Thyroid gland (tissue), 4 donors: ENCODE results near the gene PPFIA3. TPM values are rescaled to one million over a fixed set of nuclear protein-coding genes. Genes with fewer than 3 reads are reported as not detected.
A peak's percentile ranks its signal among the peaks of the same experiment; 100 is the strongest.

ENCODE experiments used
- DNase-seq, 2 donors: peaks; one replicate each; pipeline ENCODE4 v3.0.0-alpha.2; 2019
- H3K27ac ChIP-seq, 3 donors: fragments of 200-600 bp; sonication (generic); 1 replicate in 2 of 3; 2 replicates in 1 of 3; pipeline ENCODE4 v1.5.1; 2016 to 2019; ENCODE audit warnings: mild to moderate bottlenecking in 1 of 3, moderate library complexity in 1 of 3
- H3K27me3 ChIP-seq: fragments of 200-600 bp; sonication (generic); one replicate; pipeline ENCODE4 v1.5.1; 2019
- H3K36me3 ChIP-seq, 2 donors: fragments of 200-600 bp; sonication (generic); one replicate each; pipeline ENCODE4 v1.5.1; 2016 to 2019
- H3K4me1 ChIP-seq, 2 donors: fragments of 200-600 bp; sonication (generic); one replicate each; pipeline ENCODE4 v1.5.1; 2017 to 2019
- H3K4me3 ChIP-seq, 3 donors: fragments of 200-600 bp; sonication (generic); replicated peaks in 1 of 3; 1 replicate in 2 of 3; 2 replicates in 1 of 3; pipeline ENCODE4 v1.5.1; 2016; ENCODE audit warnings: mild to moderate bottlenecking in 1 of 3
- H3K9me3 ChIP-seq: fragments of 200-600 bp; sonication (generic); one replicate; pipeline ENCODE4 v1.5.1; 2017
- CTCF ChIP-seq, 6 experiments: fragments of 200-600 bp in 3 of 6; fragments of 450-650 bp in 3 of 6; sonication (generic) in 3 of 6; IDR thresholded peaks; one replicate each; pipeline ENCODE4 v1.5.1; 2016 to 2019; ENCODE audit warnings: antibody characterized with exemption in 6 of 6, mild to moderate bottlenecking in 2 of 6, inconsistent platforms in 1 of 6, moderate library complexity in 1 of 6
- POLR2A ChIP-seq, 2 donors: fragments of 450-650 bp; IDR thresholded peaks; one replicate each; pipeline ENCODE4 v1.6.1; 2017; ENCODE audit warnings: antibody characterized with exemption in 2 of 2, mild to moderate bottlenecking in 2 of 2, moderate library complexity in 1 of 2
- WGBS, 2 donors: methylation state at CpG; one replicate each; pipeline ENCODE4 v1.1.5; 2017; 5-methylcytosine and 5-hydroxymethylcytosine counted together
- intact Hi-C: fragments of 100-400 bp; cut with DNase I; formaldehyde crosslinking; loops from one replicate; pipeline ENCODE4 v1.15.1; 2023
- total RNA-seq, 4 donors: library from RNA; depleted of rRNA; stranded (reverse); fragments of >200 nt; gene quantifications; one replicate each; pipeline ENCODE4 v1.2.3, GENCODE V29; 2016

PPFIA3 gene
- total RNA-seq, 4 donors from 2014 or later, result 4.6 to 7.4 (median 5.3) TPM

GRCh38 chr19:49129238-49129583 is 9.9 kb downstream of the PPFIA3 start:
- H3K36me3 ChIP-seq, result no peaks in the 10 kb centered on the region
- H3K27me3 ChIP-seq, result no peaks in the 10 kb centered on the region
- no peak for DNase-seq
- 61 to 82% methylated on average over 16 of the region's 16 CpGs for WGBS, 2 donors
- no peak for TF ChIP-seq POLR2A (IDR thresholded peaks at IDR 0.05)
- no peak for TF ChIP-seq CTCF (IDR thresholded peaks at IDR 0.05)
- intact Hi-C loops, result no loop called here
- peaks cover 17 to 24% of the 10 kb centered on the region in 2 donors for H3K4me1 ChIP-seq
- H3K9me3 ChIP-seq, result no peaks in the 10 kb centered on the region
- no peak overlapping the region for H3K27ac ChIP-seq
- no peak overlapping the region for H3K4me3 ChIP-seq

GRCh38 chr19:49130325-49130724 is 11.0 kb downstream of the PPFIA3 start:
- no peak overlapping the region for H3K27ac ChIP-seq
- no peak for DNase-seq
- 91 to 94% methylated on average over 24 of the region's 24 CpGs for WGBS, 2 donors
- no peaks in the 10 kb centered on the region for H3K36me3 ChIP-seq
- no peak overlapping the region for H3K4me3 ChIP-seq
- TF ChIP-seq CTCF (IDR thresholded peaks at IDR 0.05), result no peak
- no peak for TF ChIP-seq POLR2A (IDR thresholded peaks at IDR 0.05)
- no peaks in the 10 kb centered on the region for H3K9me3 ChIP-seq
- intact Hi-C loops, result no loop called here
- peaks cover 17 to 27% of the 10 kb centered on the region in 2 donors for H3K4me1 ChIP-seq
- H3K27me3 ChIP-seq, result no peaks in the 10 kb centered on the region

- peaks cover 13 to 22% of the 10 kb centered on the region in 2 donors for H3K4me1 ChIP-seq
- H3K27me3 ChIP-seq, result no peaks in the 10 kb centered on the region
- intact Hi-C loops, result no loop called here
- no peak overlapping the region for H3K4me3 ChIP-seq
- H3K27ac ChIP-seq, result no peak overlapping the region
- no peaks in the 10 kb centered on the region for H3K9me3 ChIP-seq
- 29 to 31% methylated on average over 21 to 44 of the region's 49 CpGs for WGBS, 2 donors
- H3K36me3 ChIP-seq, result no peaks in the 10 kb centered on the region
- peak; percentile 42 to 59 for DNase-seq
- TF ChIP-seq CTCF (IDR thresholded peaks at IDR 0.05) (no peak), POLR2A (IDR thresholded peaks at IDR 0.05) (no peak)
These were observed 13.7 kb downstream of the PPFIA3 start for GRCh38 chr19:49132974-49133609.

- no peak overlapping the region for H3K27ac ChIP-seq
- WGBS, 2 donors, result 29 to 31% methylated on average over 34 to 40 of the region's 42 CpGs
- H3K27me3 ChIP-seq, result no peaks in the 10 kb centered on the region
- H3K4me3 ChIP-seq, result no peak overlapping the region
- intact Hi-C loops, result no loop called here
- DNase-seq, result peak; percentile 78 to 82
- no peaks in the 10 kb centered on the region for H3K36me3 ChIP-seq
- H3K4me1 ChIP-seq, result peaks cover 7 to 15% of the 10 kb centered on the region in 2 donors
- no peak for TF ChIP-seq POLR2A (IDR thresholded peaks at IDR 0.05)
- TF ChIP-seq CTCF (IDR thresholded peaks at IDR 0.05), result no peak
- no peaks in the 10 kb centered on the region for H3K9me3 ChIP-seq
These were observed 14.5 kb downstream of the PPFIA3 start for GRCh38 chr19:49133621-49134454.

- no peaks in the 10 kb centered on the region for H3K27me3 ChIP-seq
- DNase-seq, result no peak
- H3K4me1 ChIP-seq, result peaks cover 7 to 15% of the 10 kb centered on the region in 2 donors
- WGBS, 2 donors, result 86 to 95% methylated on average over 5 of the region's 5 CpGs
- intact Hi-C loops, result no loop called here
- TF ChIP-seq POLR2A (IDR thresholded peaks at IDR 0.05) (no peak), CTCF (IDR thresholded peaks at IDR 0.05) (no peak)
- H3K9me3 ChIP-seq, result no peaks in the 10 kb centered on the region
- no peak overlapping the region for H3K27ac ChIP-seq
- H3K4me3 ChIP-seq, result no peak overlapping the region
- H3K36me3 ChIP-seq, result no peaks in the 10 kb centered on the region
These were observed 16.3 kb downstream of the PPFIA3 start for GRCh38 chr19:49135686-49136085.
